ENCODE measurements around the gene TRPM3. TPM values are rescaled to one million over a fixed set of nuclear protein-coding genes. Genes with fewer than 3 reads are reported as not detected.

TRPM3 gene
- total and polyA plus RNA-seq, 9 of the 15 experiments (the other 6 are each of a cell fraction or from before 2014, with no cell fraction given) = 0.04 TPM; not detected in 8

DNA sequence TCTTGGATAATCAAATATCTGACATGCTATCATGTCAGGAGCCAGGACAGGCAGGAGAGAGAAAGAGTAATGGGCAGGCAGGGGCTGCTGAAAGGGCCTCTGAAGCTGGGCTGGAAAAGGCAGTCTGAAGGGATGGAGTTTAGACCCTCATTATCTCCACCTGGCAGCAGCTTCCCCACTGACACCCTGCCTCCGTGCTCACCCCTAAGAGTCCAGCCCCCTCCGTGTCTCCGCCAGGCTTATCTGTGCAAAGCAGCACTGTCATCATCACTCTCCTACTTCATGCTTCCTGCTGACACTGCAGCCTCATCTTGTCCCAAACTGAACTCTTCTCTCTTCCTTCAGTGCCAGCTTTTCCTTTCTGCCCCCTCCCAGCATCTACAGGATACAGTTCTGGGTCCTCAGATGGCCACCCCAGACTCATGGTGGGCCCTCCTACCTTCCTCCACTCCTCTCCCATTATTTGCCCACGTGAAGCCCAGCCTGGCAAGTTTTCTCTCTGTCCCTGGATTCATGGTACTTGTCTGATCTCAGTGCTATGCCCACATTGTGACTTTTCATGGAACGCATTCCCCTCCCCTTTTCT lies 636.1 kb downstream of the TRPM3 start (continued):
- 0 out of 2 replicates have a peak, but pooled peaks have one; percentile 26 for TF ChIP-seq HBP1 (CRISPR knock-in tag; IDR thresholded peaks at IDR 0.05)

DNA sequence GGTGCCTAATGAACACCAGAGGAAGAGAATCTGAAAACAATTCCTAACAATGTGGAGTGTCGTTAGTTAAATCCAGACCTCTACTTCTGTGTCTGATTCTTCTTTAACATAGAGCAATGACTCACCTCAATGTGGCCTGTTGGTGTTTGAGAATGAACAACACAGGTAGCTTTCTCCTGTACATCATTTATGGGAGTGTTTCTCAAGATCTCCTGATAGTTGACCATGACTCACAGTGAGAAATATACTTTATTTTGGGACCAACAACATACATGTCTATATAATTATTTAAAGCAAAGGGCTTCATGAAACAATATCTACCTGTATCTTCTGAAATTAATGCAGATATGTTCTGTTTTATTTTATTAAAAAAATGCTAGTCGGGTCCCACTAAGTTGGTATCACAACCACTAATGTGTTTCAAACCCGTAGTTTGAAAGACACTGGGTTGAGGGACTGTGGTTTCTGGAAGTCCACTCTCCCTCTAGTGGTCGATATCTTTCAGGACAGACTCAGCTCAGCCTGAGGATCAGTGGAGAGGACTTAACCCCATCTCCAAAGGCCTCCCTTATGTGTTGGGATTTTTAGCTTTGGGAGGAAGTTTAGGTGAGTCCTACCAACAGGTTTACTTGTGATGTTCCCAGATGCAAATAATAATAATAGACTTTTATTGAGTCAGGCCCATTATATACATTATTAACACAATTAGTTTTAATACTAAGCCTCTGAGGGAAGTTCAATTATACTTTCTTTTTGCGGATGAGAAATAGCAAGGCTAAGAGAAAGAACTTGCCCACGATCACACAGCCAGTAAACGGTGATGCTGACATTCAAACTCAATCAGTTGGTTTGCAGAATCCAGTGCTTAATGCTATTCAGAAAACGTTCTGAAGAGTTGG lies 636.9 kb downstream of the TRPM3 start:
- POLR2A ChIA-PET = interaction anchor here (0.6 to 2.0 kb wide), 12 partner anchors 10 to 801 kb away, joined by 3 to 8 read pairs (median 3); partner anchors contain the start of gene KLF9
- Histone ChIP-seq H3K79me2 (ENCODE audit: control insufficient read depth, insufficient read depth, low read length) (no peaks in the 10 kb centered on the region), H3K4me1 (replicated peaks in 1 of 2; ENCODE audit: control insufficient read depth in 2 of 2, insufficient read depth in 2 of 2, low read length in 2 of 2) (peaks cover 15 to 45% of the 10 kb centered on the region in 2 experiments; a peak in 4 of 5 replicates), H4K20me1 (replicated peaks; ENCODE audit: control insufficient read depth, insufficient read depth, low read length) (no peaks in the 10 kb centered on the region), H3K27me3 (ENCODE audit: control insufficient read depth in 2 of 2, insufficient read depth in 2 of 2, low read length in 2 of 2) (no peaks in the 10 kb centered on the region), H3K27ac (ENCODE audit: extremely low read depth, low read depth, low read length) (peak overlapping the region; percentile 99), H3K4me2 (ENCODE audit: insufficient read depth, low read length) (peak overlapping the region; percentile 84), H3K36me3 (ENCODE audit: control insufficient read depth, insufficient read depth, low read length) (no peaks in the 10 kb centered on the region), H3K4me3 (no peak overlapping the region), H3K9me1 (ENCODE audit: control insufficient read depth, insufficient read depth, low read length) (no peaks in the 10 kb centered on the region), H2AFZ (ENCODE audit: low read depth, low read length) (peak overlapping the region; percentile 85), H3K9me3 (replicated peaks; ENCODE audit: control insufficient read depth, insufficient read depth, low read depth, low read length) (no peaks in the 10 kb centered on the region), H3K9ac (ENCODE audit: insufficient read depth in 1 of 2, low read depth in 2 of 2, low read length in 2 of 2) (peak overlapping the region; percentile 41 to 85; a peak in 3 of 4 replicates)
- CTCF ChIA-PET (ENCODE audit: low intra/inter-chr PET ratio) = interaction anchor here (0.5 to 1.2 kb wide), 2 partner anchors 65 to 144 kb away, joined by 4 to 7 read pairs; no protein-coding TSS in a partner anchor
- no peak for FAIRE-seq
- peak; percentile 72 to 85 (median 76) for DNase-seq (ENCODE audit: extremely low read depth in 1 of 4, low spot score in 3 of 4)
- BruUV-seq (replicated peaks) = no TSS peak
- ATAC-seq = peak; percentile 93
- intact Hi-C loops (cut with micrococcal nuclease) = loop anchor here (1.0 to 10.0 kb wide), 3 partner anchors 65 to 230 kb away; partner anchors contain the start of gene SMC5
- 7% methylated on average over 8 of the region's 8 CpGs for WGBS (ENCODE audit: insufficient coverage, low coverage, missing lambda C conversion rate)
- in situ Hi-C loops (cut with MboI) = no loop called here
- TF ChIP-seq, protein P1, sequence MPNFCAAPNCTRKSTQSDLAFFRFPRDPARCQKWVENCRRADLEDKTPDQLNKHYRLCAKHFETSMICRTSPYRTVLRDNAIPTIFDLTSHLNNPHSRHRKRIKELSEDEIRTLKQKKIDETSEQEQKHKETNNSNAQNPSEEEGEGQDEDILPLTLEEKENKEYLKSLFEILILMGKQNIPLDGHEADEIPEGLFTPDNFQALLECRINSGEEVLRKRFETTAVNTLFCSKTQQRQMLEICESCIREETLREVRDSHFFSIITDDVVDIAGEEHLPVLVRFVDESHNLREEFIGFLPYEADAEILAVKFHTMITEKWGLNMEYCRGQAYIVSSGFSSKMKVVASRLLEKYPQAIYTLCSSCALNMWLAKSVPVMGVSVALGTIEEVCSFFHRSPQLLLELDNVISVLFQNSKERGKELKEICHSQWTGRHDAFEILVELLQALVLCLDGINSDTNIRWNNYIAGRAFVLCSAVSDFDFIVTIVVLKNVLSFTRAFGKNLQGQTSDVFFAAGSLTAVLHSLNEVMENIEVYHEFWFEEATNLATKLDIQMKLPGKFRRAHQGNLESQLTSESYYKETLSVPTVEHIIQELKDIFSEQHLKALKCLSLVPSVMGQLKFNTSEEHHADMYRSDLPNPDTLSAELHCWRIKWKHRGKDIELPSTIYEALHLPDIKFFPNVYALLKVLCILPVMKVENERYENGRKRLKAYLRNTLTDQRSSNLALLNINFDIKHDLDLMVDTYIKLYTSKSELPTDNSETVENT (CRISPR knock-in tag; IDR thresholded peaks at IDR 0.05) = no peak
- TF ChIP-seq DPF2 (IDR thresholded peaks at IDR 0.05) (peak; percentile 73), CEBPG (CRISPR knock-in tag; IDR thresholded peaks at IDR 0.05) (no peak), CEBPG (tag; conservative IDR thresholded peaks at IDR 0.05 in 1 of 2, IDR thresholded peaks at IDR 0.05 in 1 of 2) (no peak), TFE3 (CRISPR knock-in tag; IDR thresholded peaks at IDR 0.05) (no peak), ZKSCAN8 (CRISPR knock-in tag; IDR thresholded peaks at IDR 0.05) (no peak), ZNF263 (CRISPR knock-in tag; IDR thresholded peaks at IDR 0.05; ENCODE audit: borderline replicate concordance) (no peak)
- TF ChIP-seq, protein P2, sequence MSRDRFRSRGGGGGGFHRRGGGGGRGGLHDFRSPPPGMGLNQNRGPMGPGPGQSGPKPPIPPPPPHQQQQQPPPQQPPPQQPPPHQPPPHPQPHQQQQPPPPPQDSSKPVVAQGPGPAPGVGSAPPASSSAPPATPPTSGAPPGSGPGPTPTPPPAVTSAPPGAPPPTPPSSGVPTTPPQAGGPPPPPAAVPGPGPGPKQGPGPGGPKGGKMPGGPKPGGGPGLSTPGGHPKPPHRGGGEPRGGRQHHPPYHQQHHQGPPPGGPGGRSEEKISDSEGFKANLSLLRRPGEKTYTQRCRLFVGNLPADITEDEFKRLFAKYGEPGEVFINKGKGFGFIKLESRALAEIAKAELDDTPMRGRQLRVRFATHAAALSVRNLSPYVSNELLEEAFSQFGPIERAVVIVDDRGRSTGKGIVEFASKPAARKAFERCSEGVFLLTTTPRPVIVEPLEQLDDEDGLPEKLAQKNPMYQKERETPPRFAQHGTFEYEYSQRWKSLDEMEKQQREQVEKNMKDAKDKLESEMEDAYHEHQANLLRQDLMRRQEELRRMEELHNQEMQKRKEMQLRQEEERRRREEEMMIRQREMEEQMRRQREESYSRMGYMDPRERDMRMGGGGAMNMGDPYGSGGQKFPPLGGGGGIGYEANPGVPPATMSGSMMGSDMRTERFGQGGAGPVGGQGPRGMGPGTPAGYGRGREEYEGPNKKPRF (IDR thresholded peaks at IDR 0.05; ENCODE audit: low read depth, low read length) = no peak

All from K562 (cell line).